Choroid plexus epithelial cell (primary cell): ENCODE measurements around the gene TAS2R50.

Experiments used
- DNase-seq: peaks from one replicate; pipeline ENCODE4 v3.0.0-alpha.2; 2010; ENCODE audit warnings: low read depth
- H3K4me3 ChIP-seq: 2 replicates; pipeline ENCODE4 v1.5.1; 2011; ENCODE audit warnings: low read depth, mild to moderate bottlenecking, control low read depth, low read length, moderate library complexity
- CTCF ChIP-seq: conservative IDR thresholded peaks from 2 replicates; pipeline ENCODE4 v1.5.1; 2011; ENCODE audit warnings: low read depth, mild to moderate bottlenecking, control low read depth, inconsistent platforms, low read length, moderate library complexity

The TAS2R50 gene

GRCh38 chr12:10939163-10939562 is 47.5 kb downstream of the TAS2R50 start, which contains the start of gene TAS2R14:
Gene TAS2R14, minus strand, starts transcription at chr12:10939263. Its CDS starts 56 bp downstream, at chr12:10939207.
- DNase-seq, result no peak
- no peak for TF ChIP-seq CTCF

GRCh38 chr12:10936506-10936905 is 50.2 kb downstream of the TAS2R50 start:
- no peak for DNase-seq
- H3K4me3 ChIP-seq, result no peak overlapping the region
- no peak for TF ChIP-seq CTCF

More at GRCh38 chr12:10939163-10939562, 47.5 kb downstream of the TAS2R50 start, which contains the start of gene TAS2R14:
- H3K4me3 ChIP-seq, result no peak within 1 kb of the TSS
